Measurements from ENCODE around the gene FXYD6.

DNA sequence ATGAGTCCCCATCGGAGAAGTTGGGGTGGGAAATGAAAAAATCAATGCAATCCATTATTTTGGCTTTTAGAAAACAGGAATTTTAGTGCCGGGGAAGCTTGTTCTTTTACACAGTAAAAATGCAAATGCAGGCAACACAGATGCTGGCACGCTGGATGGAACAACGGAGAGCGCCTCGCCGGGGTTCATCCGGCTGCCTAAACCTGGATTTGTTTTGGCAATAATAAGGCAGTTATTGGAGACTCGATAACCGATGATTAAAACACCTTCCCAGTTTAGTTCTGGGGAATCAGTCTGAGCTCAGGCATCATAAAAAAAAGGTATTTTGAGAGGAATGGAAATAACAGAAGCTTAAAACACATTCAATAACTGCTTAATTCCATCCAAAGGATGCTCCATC, 82.3 kb downstream of the FXYD6 start:
- TF ChIP-seq POLR2A (IDR thresholded peaks at IDR 0.05) (no peak), CTCF (IDR thresholded peaks at IDR 0.05) (no peak)
